Mesendoderm (in vitro differentiated cells): Measurements from ENCODE around the gene PMFBP1.

Source experiments
- DNase-seq: peaks from one replicate; pipeline ENCODE4 v3.0.0; 2013
- H2AK5ac ChIP-seq: 2 replicates; pipeline ENCODE4 v1.6.1; 2013; ENCODE audit warnings: low read length, inconsistent platforms
- H2BK120ac ChIP-seq: 2 replicates; pipeline ENCODE4 v1.6.1; 2013; ENCODE audit warnings: low read depth, mild to moderate bottlenecking, low read length, moderate library complexity, mixed read lengths
- H2BK15ac ChIP-seq: replicated peaks from 2 replicates; pipeline ENCODE4 v1.6.1; 2013; ENCODE audit warnings: low read depth, mild to moderate bottlenecking, moderate library complexity
- H2BK5ac ChIP-seq: 2 replicates; pipeline ENCODE4 v1.6.1; 2013; ENCODE audit warnings: low read length, inconsistent platforms
- H3K18ac ChIP-seq: 2 replicates; pipeline ENCODE4 v1.6.1; 2013; ENCODE audit warnings: mild to moderate bottlenecking, low read length, mixed read lengths
- H3K23ac ChIP-seq: one replicate; pipeline ENCODE4 v1.6.1; 2013; ENCODE audit warnings: low read length
- H3K27ac ChIP-seq: 2 replicates; pipeline ENCODE4 v1.5.1; 2013; ENCODE audit warnings: low read depth, mild to moderate bottlenecking, inconsistent platforms, low read length, moderate library complexity
- H3K27me3 ChIP-seq: 2 replicates; pipeline ENCODE4 v1.6.1; 2013; ENCODE audit warnings: low read length, control low read depth, mild to moderate bottlenecking, inconsistent platforms; ENCODE audit not compliant: insufficient read depth, poor library complexity
- H3K36me3 ChIP-seq: 2 replicates; pipeline ENCODE4 v1.6.1; 2013; ENCODE audit warnings: low read length, inconsistent platforms; ENCODE audit not compliant: control insufficient read depth, insufficient read depth
- H3K4ac ChIP-seq: one replicate; pipeline ENCODE4 v1.6.1; 2013; ENCODE audit warnings: low read depth, mild to moderate bottlenecking, low read length, moderate library complexity
- H3K4me1 ChIP-seq: 2 replicates; pipeline ENCODE4 v1.6.1; 2013; ENCODE audit warnings: low read depth, low read length, inconsistent platforms; ENCODE audit not compliant: control insufficient read depth
- H3K4me2 ChIP-seq: 2 replicates; pipeline ENCODE4 v1.6.1; 2013; ENCODE audit warnings: low read length
- H3K4me3 ChIP-seq: 2 replicates; pipeline ENCODE4 v1.5.1; 2013; ENCODE audit warnings: mild to moderate bottlenecking, low read length
- H3K56ac ChIP-seq: one replicate; pipeline ENCODE4 v1.6.1; 2013; ENCODE audit warnings: low read length
- H3K79me1 ChIP-seq: 2 replicates; pipeline ENCODE4 v1.6.1; 2013; ENCODE audit warnings: low read length, inconsistent platforms
- H3K79me2 ChIP-seq: 2 replicates; pipeline ENCODE4 v1.6.1; 2013; ENCODE audit warnings: mild to moderate bottlenecking, low read length; ENCODE audit not compliant: control insufficient read depth, insufficient read depth
- H3K9ac ChIP-seq: 2 replicates; pipeline ENCODE4 v1.6.1; 2013; ENCODE audit warnings: low read length, inconsistent platforms
- H4K5ac ChIP-seq: one replicate; pipeline ENCODE4 v1.6.1; 2013; ENCODE audit warnings: low read length
- H4K8ac ChIP-seq: one replicate; pipeline ENCODE4 v1.6.1; 2013; ENCODE audit warnings: low read depth, mild to moderate bottlenecking, control low read depth, low read length, moderate library complexity
- WGBS: extraction: QIAGEN DNeasy Blood & Tissue Kit; methylation state at CpG from one replicate; pipeline ENCODE4 v1.1.7; 2013; ENCODE audit warnings: low lambda C conversion rate, missing lambda C conversion rate; ENCODE audit not compliant: insufficient coverage; ENCODE audit errors: extremely low coverage; 5-methylcytosine and 5-hydroxymethylcytosine counted together

Gene PMFBP1

GRCh38 chr16:72111657-72112451 lies 60.1 kb downstream of the PMFBP1 start:
- WGBS = no CpG with 5 or more reads among the region's 19 CpGs
- H3K4ac ChIP-seq = no peak overlapping the region
- peaks cover 14% of the 10 kb centered on the region for H3K36me3 ChIP-seq
- H3K27me3 ChIP-seq = no peaks in the 10 kb centered on the region
- no peaks in the 10 kb centered on the region for H3K79me1 ChIP-seq
- H2BK5ac ChIP-seq = no peak overlapping the region
- no peak overlapping the region for H3K56ac ChIP-seq
- no peak overlapping the region for H2AK5ac ChIP-seq
- no peak overlapping the region for H3K9ac ChIP-seq
- no peak overlapping the region for H3K4me3 ChIP-seq
- DNase-seq = peak; percentile 83
- peaks cover 4% of the 10 kb centered on the region for H3K4me1 ChIP-seq
- H2BK15ac ChIP-seq = no peak overlapping the region
- H3K79me2 ChIP-seq = no peaks in the 10 kb centered on the region
- H4K5ac ChIP-seq = no peak overlapping the region
- no peak overlapping the region for H2BK120ac ChIP-seq
- H3K27ac ChIP-seq = no peak overlapping the region
- H4K8ac ChIP-seq = no peak overlapping the region
- no peak overlapping the region for H3K4me2 ChIP-seq
- H3K23ac ChIP-seq = no peak overlapping the region
- no peak overlapping the region for H3K18ac ChIP-seq

DNA sequence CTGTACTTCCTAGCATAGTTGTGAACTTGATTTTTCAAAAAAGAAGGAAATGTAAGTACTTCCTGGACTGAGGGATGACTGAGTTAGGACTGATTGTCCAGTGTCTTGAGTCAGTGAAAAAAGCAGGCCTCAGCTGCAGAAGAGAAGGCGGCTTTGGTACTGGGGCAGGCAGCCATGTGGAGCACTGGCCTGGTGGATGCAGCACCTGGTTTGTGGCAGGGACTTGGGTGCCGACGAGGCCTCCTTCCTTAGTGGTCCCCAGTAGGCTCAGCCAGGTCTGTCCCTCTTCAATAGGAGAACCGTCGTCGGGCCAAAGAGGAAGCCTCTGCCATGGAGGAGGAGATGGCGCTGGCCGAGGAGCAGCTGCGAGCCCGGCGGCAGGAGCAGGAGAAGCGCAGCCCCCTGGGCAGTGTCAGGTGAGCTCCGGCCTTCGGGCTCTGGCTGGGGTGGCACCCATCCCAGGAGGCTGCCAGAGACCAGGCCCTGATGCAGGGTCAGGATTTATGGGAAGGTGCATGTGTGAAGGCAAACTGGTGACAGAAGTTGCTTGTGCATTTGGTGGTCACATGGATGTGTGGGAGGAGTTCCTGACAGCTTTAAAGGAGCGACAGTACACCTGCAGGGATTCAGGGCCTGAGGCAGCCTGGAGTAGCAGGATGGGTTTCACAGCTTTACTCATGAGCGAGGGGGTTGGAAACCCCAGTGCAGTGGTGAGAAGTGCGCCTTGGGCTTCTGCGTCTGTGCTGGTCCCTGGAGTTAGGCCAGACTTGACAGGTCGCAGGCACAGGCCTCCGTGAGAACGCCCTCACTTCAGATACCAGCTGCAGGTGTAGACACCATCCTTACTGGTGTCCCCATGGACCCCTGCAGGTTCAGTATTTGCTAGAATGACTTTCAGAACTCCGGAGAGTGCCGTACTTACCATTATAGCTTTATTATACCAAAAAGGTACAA lies 61.0 kb downstream of the PMFBP1 start:
- H4K8ac ChIP-seq = no peak overlapping the region
- no peak overlapping the region for H2BK15ac ChIP-seq
- H3K4me2 ChIP-seq = no peak overlapping the region
- H3K4me1 ChIP-seq = peaks cover 4% of the 10 kb centered on the region
- no peak overlapping the region for H3K18ac ChIP-seq
- H3K27me3 ChIP-seq = no peaks in the 10 kb centered on the region
- no peak overlapping the region for H2BK5ac ChIP-seq
- WGBS = no CpG with 5 or more reads among the region's 23 CpGs
- H3K23ac ChIP-seq = no peak overlapping the region
- H2BK120ac ChIP-seq = no peak overlapping the region
- no peaks in the 10 kb centered on the region for H3K79me2 ChIP-seq
- no peak overlapping the region for H3K27ac ChIP-seq
- H3K4ac ChIP-seq = no peak overlapping the region
- H3K4me3 ChIP-seq = no peak overlapping the region
- H3K9ac ChIP-seq = no peak overlapping the region
- peaks cover 17% of the 10 kb centered on the region for H3K36me3 ChIP-seq
- H4K5ac ChIP-seq = no peak overlapping the region
- no peaks in the 10 kb centered on the region for H3K79me1 ChIP-seq
- no peak overlapping the region for H2AK5ac ChIP-seq
- H3K56ac ChIP-seq = no peak overlapping the region
- no peak for DNase-seq

DNA sequence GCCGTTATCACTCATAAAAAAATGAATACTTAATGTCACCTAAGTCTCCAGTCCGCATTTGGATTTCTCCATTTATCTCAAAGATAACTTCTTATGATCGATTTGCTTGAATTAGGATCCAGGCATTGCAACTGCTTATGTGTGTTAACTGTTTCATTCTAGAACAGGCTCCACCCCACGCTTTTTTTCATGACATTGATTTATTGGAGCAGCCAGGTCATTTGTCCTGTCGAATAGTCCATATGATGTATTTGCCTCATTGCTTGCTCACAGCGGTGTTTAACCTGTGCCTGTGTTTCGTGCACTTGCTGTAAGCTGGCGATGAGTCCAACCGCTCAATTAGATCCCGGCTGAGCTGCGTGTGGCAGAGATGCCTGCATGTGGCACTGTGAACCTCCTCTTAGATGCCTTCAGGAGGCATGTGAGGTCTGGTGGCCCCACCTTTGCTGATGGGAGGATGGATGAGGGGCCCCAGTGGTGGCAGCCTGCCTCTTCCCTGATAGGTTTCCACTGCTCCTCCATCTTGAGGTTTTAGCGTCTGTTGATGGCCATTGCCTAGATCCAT lies 61.9 kb downstream of the PMFBP1 start:
- no CpG with 5 or more reads among the region's 12 CpGs for WGBS
- H3K27ac ChIP-seq = no peak overlapping the region
- no peaks in the 10 kb centered on the region for H3K79me2 ChIP-seq
- peaks cover 4% of the 10 kb centered on the region for H3K4me1 ChIP-seq
- no peak overlapping the region for H2BK120ac ChIP-seq
- H3K4me3 ChIP-seq = no peak overlapping the region
- no peak overlapping the region for H3K9ac ChIP-seq
- H4K8ac ChIP-seq = no peak overlapping the region
- no peak overlapping the region for H3K23ac ChIP-seq
- no peak overlapping the region for H2BK15ac ChIP-seq
- no peak overlapping the region for H3K56ac ChIP-seq
- H3K4ac ChIP-seq = no peak overlapping the region
- peaks cover 23% of the 10 kb centered on the region for H3K36me3 ChIP-seq
- no peak overlapping the region for H2BK5ac ChIP-seq
- no peak overlapping the region for H4K5ac ChIP-seq
- H3K18ac ChIP-seq = no peak overlapping the region
- H2AK5ac ChIP-seq = no peak overlapping the region
- H3K79me1 ChIP-seq = no peaks in the 10 kb centered on the region
- DNase-seq = no peak
- no peaks in the 10 kb centered on the region for H3K27me3 ChIP-seq
- no peak overlapping the region for H3K4me2 ChIP-seq

DNA sequence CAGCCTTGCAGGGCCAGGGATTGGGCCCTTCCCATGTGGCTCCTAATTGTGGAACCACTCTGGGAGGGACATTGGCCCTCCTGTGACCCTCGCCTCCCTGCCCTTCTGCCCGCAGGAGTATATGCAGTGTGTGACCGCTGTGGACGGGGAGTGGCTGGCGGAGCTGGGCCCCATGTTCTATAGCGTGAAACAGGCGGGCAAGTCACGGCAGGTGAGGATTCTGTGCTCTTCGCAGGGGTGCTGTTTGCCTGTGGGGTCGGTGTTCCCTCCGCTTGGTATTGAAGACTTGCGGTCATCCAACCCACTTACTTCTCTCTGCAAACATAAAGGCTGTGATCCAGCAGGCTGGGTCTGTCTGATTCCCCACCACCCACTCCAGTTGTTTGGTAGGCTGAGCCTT lies 62.7 kb downstream of the PMFBP1 start:
- Histone ChIP-seq H3K4ac (no peak overlapping the region), H3K27ac (no peak overlapping the region), H4K8ac (no peak overlapping the region), H3K18ac (no peak overlapping the region), H3K56ac (no peak overlapping the region), H3K23ac (no peak overlapping the region), H2BK5ac (no peak overlapping the region), H3K79me2 (no peaks in the 10 kb centered on the region), H2BK120ac (no peak overlapping the region), H4K5ac (no peak overlapping the region), H3K4me2 (no peak overlapping the region), H2BK15ac (no peak overlapping the region), H3K79me1 (no peaks in the 10 kb centered on the region), H3K4me3 (no peak overlapping the region), H3K4me1 (peaks cover 4% of the 10 kb centered on the region), H2AK5ac (no peak overlapping the region), H3K9ac (no peak overlapping the region), H3K36me3 (peaks cover 28% of the 10 kb centered on the region), H3K27me3 (no peaks in the 10 kb centered on the region)
- no peak for DNase-seq
- WGBS = no CpG with 5 or more reads among the region's 12 CpGs

GRCh38 chr16:72108353-72109102 lies 63.4 kb downstream of the PMFBP1 start:
- no peaks in the 10 kb centered on the region for H3K27me3 ChIP-seq
- no peak overlapping the region for H2BK5ac ChIP-seq
- H3K4me3 ChIP-seq = no peak overlapping the region
- peaks cover 31% of the 10 kb centered on the region for H3K36me3 ChIP-seq
- no peak overlapping the region for H3K56ac ChIP-seq
- no peak overlapping the region for H3K23ac ChIP-seq
- H3K4me1 ChIP-seq = peaks cover 4% of the 10 kb centered on the region
- H3K4me2 ChIP-seq = no peak overlapping the region
- H3K79me1 ChIP-seq = no peaks in the 10 kb centered on the region
- no peak for DNase-seq
- H3K18ac ChIP-seq = no peak overlapping the region
- no peak overlapping the region for H4K8ac ChIP-seq
- no peak overlapping the region for H3K9ac ChIP-seq
- WGBS = no CpG with 5 or more reads among the region's 16 CpGs
- H4K5ac ChIP-seq = no peak overlapping the region
- H2BK15ac ChIP-seq = no peak overlapping the region
- no peak overlapping the region for H2BK120ac ChIP-seq
- H2AK5ac ChIP-seq = no peak overlapping the region
- no peaks in the 10 kb centered on the region for H3K79me2 ChIP-seq
- no peak overlapping the region for H3K4ac ChIP-seq
- no peak overlapping the region for H3K27ac ChIP-seq
